Measurements from ENCODE around the gene NFU1. TPM values are rescaled to one million over a fixed set of nuclear protein-coding genes. Genes with fewer than 3 reads are reported as not detected.

The NFU1 gene
- polyA plus RNA-seq, 4 donors: 64.6 to 69.2 (median 66.7) TPM

- no peak for DNase-seq (ENCODE audit: low read depth in 4 of 4, low spot score in 3 of 4)
These were observed 83.9 kb downstream of the NFU1 start for GRCh38 chr2:69353360-69353759.

DNA sequence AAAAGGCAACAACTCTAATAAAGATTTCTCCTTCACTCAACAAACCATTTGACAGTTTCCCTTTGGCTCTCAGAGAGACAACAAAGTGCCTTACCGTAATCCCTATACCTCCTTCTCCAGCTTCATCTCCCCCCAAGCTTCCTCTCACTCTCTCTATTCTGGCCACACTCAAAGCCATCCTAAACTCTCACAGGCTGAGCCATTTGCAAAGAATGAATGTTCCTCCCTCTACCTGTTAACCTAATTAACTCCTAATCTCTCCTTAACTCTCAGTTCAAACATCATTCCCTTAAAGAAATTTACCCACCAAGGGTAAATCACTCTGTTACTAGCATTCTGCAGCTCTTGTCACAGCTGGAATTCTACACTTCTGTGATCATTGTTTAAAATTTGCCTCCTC, 88.5 kb downstream of the NFU1 start:
- no peak for DNase-seq (ENCODE audit: low read depth in 4 of 4, low spot score in 3 of 4)

Other genes starting within 250 kb of the NFU1 start
- gene GFPT1, start 50.2 kb downstream of the NFU1 start, polyA plus RNA-seq (ENCODE audit: insufficient read length in 4 of 4): 10 to 100 TPM; 33.1 to 47.3 (median 43.1) TPM
- gene AAK1, start 206.3 kb upstream of the NFU1 start, polyA plus RNA-seq (ENCODE audit: insufficient read length in 4 of 4): 10 to 100 TPM; 16.1 to 23.9 (median 19.0) TPM

Measured in right renal pelvis (tissue), 4 donors.